ENCODE measurements around the gene FRMD4A.
"Not testable (repeated sequence)": the region's sequence is repeated elsewhere in the genome, so short reads cannot be mapped to it uniquely, and the experiment has no call there.

FRMD4A gene

GRCh38 chr10:14048930-14049613 lies 281.7 kb downstream of the FRMD4A start:
- no peak overlapping the region for H3K27ac ChIP-seq
- H3K9me3 ChIP-seq: no peaks in the 10 kb centered on the region
- no peaks in the 10 kb centered on the region for H3K4me1 ChIP-seq (ENCODE audit: control insufficient read depth in 1 of 2, insufficient read depth in 1 of 2, low read depth in 1 of 2, low read length in 1 of 2)
- TF ChIP-seq CTCF (IDR thresholded peaks at IDR 0.05): no peak
- no peaks in the 10 kb centered on the region for H3K36me3 ChIP-seq
- no peak overlapping the region for H3K4me3 ChIP-seq (ENCODE audit: low read depth in 1 of 2, low read length in 1 of 2)
- no peaks in the 10 kb centered on the region for H3K27me3 ChIP-seq

GRCh38 chr10:14047431-14047830 lies 283.3 kb downstream of the FRMD4A start:
- no peak overlapping the region for H3K27ac ChIP-seq
- no peaks in the 10 kb centered on the region for H3K36me3 ChIP-seq
- no peak overlapping the region for H3K4me3 ChIP-seq (ENCODE audit: low read depth in 1 of 2, low read length in 1 of 2)
- no peaks in the 10 kb centered on the region for H3K9me3 ChIP-seq
- H3K4me1 ChIP-seq (ENCODE audit: control insufficient read depth in 1 of 2, insufficient read depth in 1 of 2, low read depth in 1 of 2, low read length in 1 of 2): no peaks in the 10 kb centered on the region
- no peak for TF ChIP-seq CTCF (IDR thresholded peaks at IDR 0.05)
- peaks cover 4% of the 10 kb centered on the region for H3K27me3 ChIP-seq

- not testable (repeated sequence) for H3K36me3 ChIP-seq; H3K4me3 ChIP-seq (ENCODE audit: low read depth in 1 of 2, low read length in 1 of 2); H3K27ac ChIP-seq; H3K27me3 ChIP-seq; H3K4me1 ChIP-seq (ENCODE audit: control insufficient read depth in 1 of 2, insufficient read depth in 1 of 2, low read depth in 1 of 2, low read length in 1 of 2); H3K9me3 ChIP-seq
Measured at GRCh38 chr10:14042051-14042450, 288.7 kb downstream of the FRMD4A start.

- Histone ChIP-seq H3K9me3 (no peaks in the 10 kb centered on the region), H3K27ac (no peak overlapping the region), H3K27me3 (peaks cover 4% of the 10 kb centered on the region), H3K36me3 (no peaks in the 10 kb centered on the region), H3K4me1 (ENCODE audit: control insufficient read depth in 1 of 2, insufficient read depth in 1 of 2, low read depth in 1 of 2, low read length in 1 of 2) (no peaks in the 10 kb centered on the region), H3K4me3 (ENCODE audit: low read depth in 1 of 2, low read length in 1 of 2) (no peak overlapping the region)
- TF ChIP-seq CTCF (IDR thresholded peaks at IDR 0.05): no peak
Measured at GRCh38 chr10:14040787-14041631, 289.7 kb downstream of the FRMD4A start.

- no peaks in the 10 kb centered on the region for H3K4me1 ChIP-seq (ENCODE audit: control insufficient read depth in 1 of 2, insufficient read depth in 1 of 2, low read depth in 1 of 2, low read length in 1 of 2)
- no peaks in the 10 kb centered on the region for H3K36me3 ChIP-seq
- no peak overlapping the region for H3K27ac ChIP-seq
- no peak for TF ChIP-seq CTCF (IDR thresholded peaks at IDR 0.05)
- H3K27me3 ChIP-seq: peaks cover 4% of the 10 kb centered on the region
- H3K9me3 ChIP-seq: no peaks in the 10 kb centered on the region
- no peak overlapping the region for H3K4me3 ChIP-seq (ENCODE audit: low read depth in 1 of 2, low read length in 1 of 2)
Measured at GRCh38 chr10:14039968-14040668, 290.6 kb downstream of the FRMD4A start.
